HCT116 (cell line): ENCODE data around the gene OLFML1. TPM values are rescaled to one million over a fixed set of nuclear protein-coding genes. Genes with fewer than 3 reads are reported as not detected.

Experiments used
- ATAC-seq: fragments of 200-7000 bp; cut with Tn5 transposase; 2 replicates; pipeline ENCODE4 v1.9.1; 2020; ENCODE audit warnings: mild to moderate bottlenecking, moderate library complexity
- BruUV-seq: library from RNA; stranded (reverse); fragments of 400-500 nt; replicated peaks from 2 replicates; lab custom pipeline; 2021; lab: Mats Ljungman, UMichigan
- CTCF ChIA-PET: fragments of 300-600 bp; sonication (Branson Sonifier 250); formaldehyde crosslinking; loops from one replicate; lab custom pipeline; 2021; ENCODE audit warnings: antibody characterized with exemption; lab: Charles Lee
- POLR2A ChIA-PET: fragments of 300-600, 350-600 bp; sonication (Branson Sonifier 250); formaldehyde crosslinking; loops from one replicate; lab custom pipeline; 2021; ENCODE audit warnings: antibody characterized with exemption; lab: Charles Lee
- RAD21 ChIA-PET, 2 experiments: fragments of 300-600 bp; sonication (Branson Sonifier 250); formaldehyde crosslinking; loops; one replicate each; lab custom pipeline; 2023; ENCODE audit warnings: low total read pairs in 2 of 2; ENCODE audit not compliant: uncharacterized antibody in 2 of 2, unreplicated experiment in 2 of 2, low non-redundant PET in 1 of 2; lab: Charles Lee
- DNase-seq: peaks from one replicate; pipeline ENCODE4 v3.0.0-alpha.2; 2010; ENCODE audit warnings: low read depth, low spot score
- H2AFZ ChIP-seq: fragments of 200-600 bp; shearing (Covaris generic), sonication (generic); 2 replicates; pipeline ENCODE4 v1.6.1; 2017; ENCODE audit warnings: low read depth, mixed run types, mixed read lengths, antibody characterized with exemption, low read length; ENCODE audit not compliant: poor library complexity, severe bottlenecking
- H3K27ac ChIP-seq: 2 replicates; pipeline ENCODE4 v1.5.1; 2012; ENCODE audit warnings: low read depth, low read length
- H3K27me3 ChIP-seq: fragments of 200-600 bp; sonication (generic); 2 replicates; pipeline ENCODE4 v1.6.1; 2016; ENCODE audit warnings: mixed run types, low read length, mixed read lengths; ENCODE audit not compliant: insufficient read depth
- H3K36me3 ChIP-seq, 2 experiments: fragments of 200-500 bp in 1 of 2; fragments of 200-600 bp in 1 of 2; sonication (Bioruptor generic) in 1 of 2; sonication (generic) in 1 of 2; 2 replicates each; pipeline versions ENCODE4 v1.5.1 to v1.6.1; 2014 to 2016; ENCODE audit warnings: low read length in 2 of 2, inconsistent platforms in 1 of 2, mixed read lengths in 1 of 2, mixed run types in 1 of 2; ENCODE audit not compliant: insufficient read depth in 2 of 2, control insufficient read depth in 1 of 2
- H3K4me1 ChIP-seq, 2 experiments: fragments of 200-600 bp in 1 of 2; sonication (generic) in 1 of 2; 2 replicates each; pipeline versions ENCODE4 v1.5.1 to v1.6.1; 2012 to 2017; ENCODE audit warnings: low read length in 2 of 2, inconsistent platforms in 1 of 2, mild to moderate bottlenecking in 1 of 2, mixed read lengths in 1 of 2, mixed run types in 1 of 2, moderate library complexity in 1 of 2; ENCODE audit not compliant: insufficient read depth in 2 of 2, control insufficient read depth in 1 of 2
- H3K4me2 ChIP-seq: fragments of 200-600 bp; sonication (generic); 2 replicates; pipeline ENCODE4 v1.6.1; 2017; ENCODE audit warnings: mixed run types, low read length, mixed read lengths
- H3K4me3 ChIP-seq, 2 experiments: fragments of 200-600 bp in 1 of 2; sonication (generic) in 1 of 2; replicated peaks in 1 of 2; 2 replicates each; pipeline ENCODE4 v1.5.1; 2011 to 2016; ENCODE audit warnings: low read length in 2 of 2, control low read depth in 1 of 2, low read depth in 1 of 2, mild to moderate bottlenecking in 1 of 2, mixed read lengths in 1 of 2, mixed run types in 1 of 2
- H3K79me2 ChIP-seq: fragments of 200-600 bp; sonication (generic); 2 replicates; pipeline ENCODE4 v1.6.1; 2017; ENCODE audit warnings: mild to moderate bottlenecking, mixed run types, low read length, moderate library complexity, mixed read lengths; ENCODE audit not compliant: insufficient read depth
- H3K9ac ChIP-seq: fragments of 200-600 bp; sonication (generic); 2 replicates; pipeline ENCODE4 v1.6.1; 2016; ENCODE audit warnings: low read length, mixed read lengths
- H3K9me2 ChIP-seq: fragments of 200-600 bp; sonication (generic), shearing (Covaris generic); 2 replicates; pipeline ENCODE4 v1.6.1; 2017; ENCODE audit warnings: mixed run types, mild to moderate bottlenecking, moderate library complexity; ENCODE audit not compliant: insufficient read depth
- H3K9me3 ChIP-seq, 2 experiments: fragments of 200-500 bp in 1 of 2; fragments of 200-600 bp in 1 of 2; sonication (Bioruptor generic) in 1 of 2; sonication (generic) in 1 of 2; 2 replicates each; pipeline ENCODE4 v1.6.1; 2014 to 2017; ENCODE audit warnings: low read length in 2 of 2, mixed read lengths in 2 of 2, inconsistent platforms in 1 of 2, low read depth in 1 of 2, mild to moderate bottlenecking in 1 of 2, mixed run types in 1 of 2, moderate library complexity in 1 of 2; ENCODE audit not compliant: control insufficient read depth in 1 of 2, insufficient read depth in 1 of 2
- H4K20me1 ChIP-seq: fragments of 200-600 bp; sonication (generic), shearing (Covaris generic); 2 replicates; pipeline ENCODE4 v1.6.1; 2017; ENCODE audit warnings: mixed run types, mild to moderate bottlenecking, moderate library complexity; ENCODE audit not compliant: insufficient read depth
- CBX3 ChIP-seq: IDR thresholded peaks from 2 replicates; pipeline ENCODE4 v1.6.1; 2012; ENCODE audit warnings: low read depth
- CEBPB ChIP-seq: IDR thresholded peaks from 2 replicates; pipeline ENCODE4 v1.6.1; 2012; ENCODE audit warnings: low read depth
- EGR1 ChIP-seq: IDR thresholded peaks from 2 replicates; pipeline ENCODE4 v1.6.1; 2012; ENCODE audit warnings: low read depth
- EZH2 ChIP-seq: fragments of 200-600 bp; sonication (generic); IDR thresholded peaks from 2 replicates; pipeline ENCODE4 v1.6.1; 2017; ENCODE audit warnings: antibody characterized with exemption, mixed run types
- EZH2phosphoT487 ChIP-seq: fragments of 200-600 bp; IDR thresholded peaks from 2 replicates; pipeline ENCODE4 v1.6.1; 2018; ENCODE audit warnings: antibody characterized with exemption, borderline replicate concordance
- FOSL1 ChIP-seq: IDR thresholded peaks from 2 replicates; pipeline ENCODE4 v1.6.1; 2012; ENCODE audit warnings: low read depth
- POLR2A ChIP-seq: IDR thresholded peaks from 2 replicates; pipeline ENCODE4 v1.7.0; 2011; ENCODE audit warnings: borderline replicate concordance; ENCODE audit not compliant: insufficient read depth, insufficient read length; ENCODE audit errors: extremely low read depth
- POLR2AphosphoS5 ChIP-seq: IDR thresholded peaks from 2 replicates; pipeline ENCODE4 v1.6.1; 2011; ENCODE audit warnings: mild to moderate bottlenecking, low read depth, low read length, moderate library complexity
- RAD21 ChIP-seq: IDR thresholded peaks from 2 replicates; pipeline ENCODE4 v1.6.1; 2012; ENCODE audit warnings: low read depth, mild to moderate bottlenecking
- SIN3A ChIP-seq: IDR thresholded peaks from 2 replicates; pipeline ENCODE4 v1.6.1; 2012; ENCODE audit warnings: low read depth
- SP1 ChIP-seq: IDR thresholded peaks from 2 replicates; pipeline ENCODE4 v1.6.1; 2012; ENCODE audit warnings: low read depth
- SRF ChIP-seq: IDR thresholded peaks from 2 replicates; pipeline ENCODE4 v1.6.1; 2012; ENCODE audit warnings: low read depth
- YY1 ChIP-seq: IDR thresholded peaks from 2 replicates; pipeline ENCODE4 v1.6.1; 2011; ENCODE audit warnings: low read length, low read depth, moderate library complexity, mild to moderate bottlenecking; ENCODE audit not compliant: insufficient replicate concordance; ENCODE audit errors: extremely low read depth
- ZBTB33 ChIP-seq: IDR thresholded peaks from 2 replicates; pipeline ENCODE4 v1.6.1; 2011; ENCODE audit warnings: mild to moderate bottlenecking, low read length, moderate library complexity; ENCODE audit not compliant: insufficient replicate concordance; ENCODE audit errors: extremely low read depth
- ZFX ChIP-seq: fragments of 450-650 bp; IDR thresholded peaks from 2 replicates; pipeline ENCODE4 v1.6.1; 2017
- ZNF274 ChIP-seq: fragments of 200-500 bp; sonication (Bioruptor generic); IDR thresholded peaks from 2 replicates; pipeline ENCODE4 v1.6.1; 2014; ENCODE audit warnings: mild to moderate bottlenecking, low read depth, low read length, inconsistent platforms
- intact Hi-C: fragments of 100-400 bp; cut with micrococcal nuclease; formaldehyde crosslinking; loops from 2 replicates; pipeline ENCODE4 v1.10.0; 2022
- total RNA-seq: library from RNA; stranded (reverse); gene quantifications from one replicate; pipeline ENCODE4 v1.2.1, GENCODE V29; 2021; ENCODE audit not compliant: unreplicated experiment
- TF ChIP-seq, protein P1 (sequence below): IDR thresholded peaks from 2 replicates; pipeline ENCODE4 v1.6.1; 2012; ENCODE audit warnings: low read depth
- TF ChIP-seq, protein P2 (sequence below): IDR thresholded peaks from 2 replicates; pipeline ENCODE4 v1.6.1; 2012
- TF ChIP-seq, protein P3 (sequence below), 3 experiments: fragments of 200-600 bp in 1 of 3; sonication (generic) in 1 of 3; IDR thresholded peaks in 2 of 3; conservative IDR thresholded peaks in 1 of 3; 2 replicates each; pipeline ENCODE4 v1.5.1; 2012 to 2017; ENCODE audit warnings: low read depth in 2 of 3, low read length in 2 of 3, antibody characterized with exemption in 1 of 3, borderline replicate concordance in 1 of 3, control low read depth in 1 of 3, mild to moderate bottlenecking in 1 of 3, mixed read lengths in 1 of 3, mixed run types in 1 of 3, moderate library complexity in 1 of 3; ENCODE audit not compliant: insufficient read depth in 1 of 3

The OLFML1 gene
- total RNA-seq, 1 experiment from 2014 or later, result not detected

GRCh38 chr11:7498193-7498592, 12.9 kb downstream of the OLFML1 start:
- DNase-seq (no peak), ATAC-seq (no peak)
- H3K9me3 ChIP-seq, result no peaks in the 10 kb centered on the region
- H3K27ac ChIP-seq, result no peak overlapping the region
- CTCF ChIA-PET, result no interaction called here
- no peak for TF ChIP-seq ZBTB33
- TF ChIP-seq SP1, result no peak
- TF ChIP-seq CEBPB, result no peak
- TF ChIP-seq EGR1, result no peak
- TF ChIP-seq YY1, result no peak
- TF ChIP-seq, protein P1, sequence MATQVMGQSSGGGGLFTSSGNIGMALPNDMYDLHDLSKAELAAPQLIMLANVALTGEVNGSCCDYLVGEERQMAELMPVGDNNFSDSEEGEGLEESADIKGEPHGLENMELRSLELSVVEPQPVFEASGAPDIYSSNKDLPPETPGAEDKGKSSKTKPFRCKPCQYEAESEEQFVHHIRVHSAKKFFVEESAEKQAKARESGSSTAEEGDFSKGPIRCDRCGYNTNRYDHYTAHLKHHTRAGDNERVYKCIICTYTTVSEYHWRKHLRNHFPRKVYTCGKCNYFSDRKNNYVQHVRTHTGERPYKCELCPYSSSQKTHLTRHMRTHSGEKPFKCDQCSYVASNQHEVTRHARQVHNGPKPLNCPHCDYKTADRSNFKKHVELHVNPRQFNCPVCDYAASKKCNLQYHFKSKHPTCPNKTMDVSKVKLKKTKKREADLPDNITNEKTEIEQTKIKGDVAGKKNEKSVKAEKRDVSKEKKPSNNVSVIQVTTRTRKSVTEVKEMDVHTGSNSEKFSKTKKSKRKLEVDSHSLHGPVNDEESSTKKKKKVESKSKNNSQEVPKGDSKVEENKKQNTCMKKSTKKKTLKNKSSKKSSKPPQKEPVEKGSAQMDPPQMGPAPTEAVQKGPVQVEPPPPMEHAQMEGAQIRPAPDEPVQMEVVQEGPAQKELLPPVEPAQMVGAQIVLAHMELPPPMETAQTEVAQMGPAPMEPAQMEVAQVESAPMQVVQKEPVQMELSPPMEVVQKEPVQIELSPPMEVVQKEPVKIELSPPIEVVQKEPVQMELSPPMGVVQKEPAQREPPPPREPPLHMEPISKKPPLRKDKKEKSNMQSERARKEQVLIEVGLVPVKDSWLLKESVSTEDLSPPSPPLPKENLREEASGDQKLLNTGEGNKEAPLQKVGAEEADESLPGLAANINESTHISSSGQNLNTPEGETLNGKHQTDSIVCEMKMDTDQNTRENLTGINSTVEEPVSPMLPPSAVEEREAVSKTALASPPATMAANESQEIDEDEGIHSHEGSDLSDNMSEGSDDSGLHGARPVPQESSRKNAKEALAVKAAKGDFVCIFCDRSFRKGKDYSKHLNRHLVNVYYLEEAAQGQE, result no peak
- TF ChIP-seq RAD21, result no peak
- no peak for TF ChIP-seq SIN3A
- TF ChIP-seq SRF, result no peak
- TF ChIP-seq, protein P2, sequence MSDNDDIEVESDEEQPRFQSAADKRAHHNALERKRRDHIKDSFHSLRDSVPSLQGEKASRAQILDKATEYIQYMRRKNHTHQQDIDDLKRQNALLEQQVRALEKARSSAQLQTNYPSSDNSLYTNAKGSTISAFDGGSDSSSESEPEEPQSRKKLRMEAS, result no peak
- TF ChIP-seq CBX3, result no peak
- TF ChIP-seq ZNF274, result no peak
- TF ChIP-seq POLR2A, result no peak
- TF ChIP-seq, protein P3, sequence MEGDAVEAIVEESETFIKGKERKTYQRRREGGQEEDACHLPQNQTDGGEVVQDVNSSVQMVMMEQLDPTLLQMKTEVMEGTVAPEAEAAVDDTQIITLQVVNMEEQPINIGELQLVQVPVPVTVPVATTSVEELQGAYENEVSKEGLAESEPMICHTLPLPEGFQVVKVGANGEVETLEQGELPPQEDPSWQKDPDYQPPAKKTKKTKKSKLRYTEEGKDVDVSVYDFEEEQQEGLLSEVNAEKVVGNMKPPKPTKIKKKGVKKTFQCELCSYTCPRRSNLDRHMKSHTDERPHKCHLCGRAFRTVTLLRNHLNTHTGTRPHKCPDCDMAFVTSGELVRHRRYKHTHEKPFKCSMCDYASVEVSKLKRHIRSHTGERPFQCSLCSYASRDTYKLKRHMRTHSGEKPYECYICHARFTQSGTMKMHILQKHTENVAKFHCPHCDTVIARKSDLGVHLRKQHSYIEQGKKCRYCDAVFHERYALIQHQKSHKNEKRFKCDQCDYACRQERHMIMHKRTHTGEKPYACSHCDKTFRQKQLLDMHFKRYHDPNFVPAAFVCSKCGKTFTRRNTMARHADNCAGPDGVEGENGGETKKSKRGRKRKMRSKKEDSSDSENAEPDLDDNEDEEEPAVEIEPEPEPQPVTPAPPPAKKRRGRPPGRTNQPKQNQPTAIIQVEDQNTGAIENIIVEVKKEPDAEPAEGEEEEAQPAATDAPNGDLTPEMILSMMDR (IDR thresholded peaks at IDR 0.05 in 2 of 3, conservative IDR thresholded peaks at IDR 0.05 in 1 of 3; ENCODE audit: borderline replicate concordance in 1 of 3, insufficient read depth in 1 of 3, low read depth in 2 of 3, low read length in 2 of 3), result no peak
- TF ChIP-seq FOSL1, result no peak
- TF ChIP-seq ZFX, result no peak
- no peak for TF ChIP-seq POLR2AphosphoS5
- TF ChIP-seq EZH2phosphoT487, result no peak
- TF ChIP-seq EZH2, result no peak
- no peaks in the 10 kb centered on the region for H3K9me2 ChIP-seq
- H3K4me3 ChIP-seq, result no peak overlapping the region
- no peaks in the 10 kb centered on the region for H3K36me3 ChIP-seq
- H3K4me1 ChIP-seq, result no peaks in the 10 kb centered on the region
- intact Hi-C loops, result no loop called here
- RAD21 ChIA-PET, result no interaction called here
- H3K79me2 ChIP-seq, result no peaks in the 10 kb centered on the region
- H4K20me1 ChIP-seq, result no peaks in the 10 kb centered on the region
- no TSS peak for BruUV-seq
- peaks cover 36% of the 10 kb centered on the region for H3K27me3 ChIP-seq
- H2AFZ ChIP-seq, result no peak overlapping the region
- no peak overlapping the region for H3K9ac ChIP-seq
- POLR2A ChIA-PET, result no interaction called here
- no peak overlapping the region for H3K4me2 ChIP-seq
